K562 (cell line): Measurements from ENCODE around the gene HUS1. TPM values are rescaled to one million over a fixed set of nuclear protein-coding genes. Genes with fewer than 3 reads are reported as not detected.
A peak's percentile ranks its signal among the peaks of the same experiment; 100 is the strongest.

Source experiments
- CBX3 ChIP-seq, 2 experiments: IDR thresholded peaks; 1 replicate in 1 of 2; 2 replicates in 1 of 2; pipeline ENCODE4 v1.6.1; 2012; ENCODE audit warnings: inconsistent platforms in 2 of 2, low read length in 2 of 2, borderline replicate concordance in 1 of 2, control low read depth in 1 of 2
- DIDO1 ChIP-seq: fragments of 450-650 bp; IDR thresholded peaks from 2 replicates; pipeline ENCODE4 v1.6.1; 2016; ENCODE audit warnings: low read depth, missing biosample characterization, missing genetic modification characterization
- GATAD2A ChIP-seq: fragments of 450-650 bp; IDR thresholded peaks from 2 replicates; pipeline ENCODE4 v1.6.1; 2017
- KAT2B ChIP-seq: IDR thresholded peaks from one replicate; pipeline ENCODE4 v1.6.1; 2012; ENCODE audit warnings: low read depth, mild to moderate bottlenecking, control low read depth, inconsistent platforms, low read length, moderate library complexity
- MGA ChIP-seq: fragments of 450-650 bp; IDR thresholded peaks from 2 replicates; pipeline ENCODE4 v1.6.1; 2016; ENCODE audit warnings: mild to moderate bottlenecking, moderate library complexity
- NR2C2 ChIP-seq, 2 experiments: fragments of 200-800 bp in 1 of 2; sonication (Bioruptor generic) in 1 of 2; sonication (generic) in 1 of 2; formaldehyde crosslinking in 1 of 2; IDR thresholded peaks; 2 replicates each; pipeline versions ENCODE4 v1.6.1 to v1.8.0; 2016 to 2022; ENCODE audit warnings: mild to moderate bottlenecking in 1 of 2, missing compliant biosample characterization in 1 of 2, missing genetic modification characterization in 1 of 2, missing genetic modification reagents in 1 of 2
- TARDBP ChIP-seq: fragments of 450-650 bp; IDR thresholded peaks from 2 replicates; pipeline ENCODE4 v1.6.1; 2016
- TBP ChIP-seq: optimal IDR thresholded peaks from 2 replicates; pipeline ENCODE3; 2011; ENCODE audit warnings: low read depth, low read length, improper control_type of control experiment
- ZBTB7A ChIP-seq: IDR thresholded peaks from 2 replicates; pipeline ENCODE4 v1.6.1; 2011; ENCODE audit warnings: low read depth, mild to moderate bottlenecking, low read length, moderate library complexity, borderline replicate concordance; ENCODE audit not compliant: control insufficient read depth
- polyA plus RNA-seq, 8 experiments: library from polyadenylated mRNA; depleted of rRNA in 4 of 8; stranded (reverse) in 5 of 8; unstranded in 3 of 8; fragments of >200 nt; fragmentation: Nextera tagmentation in 2 of 8; fragmentation: Illumina TruSeq in 1 of 8; extraction: Ambion mirVana in 2 of 8; extraction: Trizol in 1 of 8; gene quantifications; 2 replicates each; pipeline versions ENCODE4 v1.2.1 to v1.2.3, GENCODE V29; 2011 to 2014; ENCODE audit warnings: inconsistent platforms in 1 of 8, missing spikeins in 1 of 8
- total RNA-seq, 7 experiments: library from RNA; depleted of rRNA in 6 of 7; stranded (reverse); fragments of >200 nt in 6 of 7; fragmentation: Illumina TruSeq in 2 of 7; extraction: Trizol in 2 of 7; gene quantifications; 2 replicates each; pipeline versions ENCODE4 v1.2.1 to v1.2.3, GENCODE V29; 2011 to 2021; ENCODE audit warnings: low replicate concordance in 1 of 7
- TF ChIP-seq, protein P1 (sequence below): fragments of 450-650 bp; IDR thresholded peaks from 2 replicates; pipeline ENCODE4 v1.6.1; 2016; ENCODE audit warnings: mild to moderate bottlenecking
- TF ChIP-seq, protein P2 (sequence below): fragments of 450-650 bp; formaldehyde crosslinking; IDR thresholded peaks from 2 replicates; pipeline ENCODE4 v1.4.0; 2022; ENCODE audit warnings: mild to moderate bottlenecking, moderate library complexity

Gene HUS1
- total and polyA plus RNA-seq, 9 of the 15 experiments (the other 6 are each of a cell fraction or from before 2014, with no cell fraction given), result 11.5 to 27.0 (median 16.5) TPM

DNA sequence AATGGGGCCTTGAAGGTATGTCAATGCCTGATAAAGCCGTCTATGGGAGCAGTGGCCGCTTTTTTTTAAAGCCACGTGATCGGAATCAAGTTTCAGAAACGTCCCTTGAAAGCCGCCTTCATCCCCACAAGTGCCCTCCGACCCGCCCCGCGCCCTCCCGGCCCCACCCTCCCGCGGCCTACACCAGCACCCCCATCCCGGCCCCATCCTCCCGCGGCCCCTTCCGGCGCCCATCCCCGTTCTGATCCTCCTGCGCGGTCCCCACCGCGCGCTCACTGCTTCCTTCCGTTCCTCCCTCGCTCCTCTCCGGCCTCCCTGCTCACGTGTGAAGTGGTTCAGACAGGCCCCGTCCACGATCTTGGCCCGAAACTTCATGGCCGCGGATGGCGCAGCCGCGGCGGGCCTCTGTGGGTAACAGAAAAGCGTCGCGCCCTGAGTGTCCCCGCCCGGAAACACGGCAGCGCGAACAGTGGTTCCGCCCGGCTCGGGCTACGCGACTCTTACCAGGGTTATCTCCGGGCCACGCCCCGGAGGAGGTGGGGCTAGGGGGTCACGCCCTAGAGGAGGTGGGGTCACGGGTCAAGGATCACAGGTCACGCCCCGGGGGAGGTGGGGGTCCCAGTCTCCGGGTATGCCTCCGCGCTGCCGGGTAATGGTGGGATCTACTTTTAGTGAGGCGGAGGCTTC lies at the start of gene HUS1 (continued):
- TF ChIP-seq NR2C2 (CRISPR knock-in tag; IDR thresholded peaks at IDR 0.05) (peak; percentile 96), NR2C2 (tag; IDR thresholded peaks at IDR 0.05) (peak; percentile 100), ZBTB7A (peak; percentile 98), MGA (peak; percentile 42; the same call in 1 of the 2 replicates), TBP (peak; percentile 95), TARDBP (peak; percentile 75; the same call in 1 of the 2 replicates), DIDO1 (tag) (peak; percentile 96), CBX3 (IDR thresholded peaks at IDR 0.05; ENCODE audit: borderline replicate concordance in 1 of 2, low read length in 2 of 2) (peak in 1 of 2 experiments; percentile 86; a peak in 2 of 3 replicates), GATAD2A (peak; percentile 68; the same call in 1 of the 2 replicates), KAT2B (no peak)
- TF ChIP-seq, protein P1, sequence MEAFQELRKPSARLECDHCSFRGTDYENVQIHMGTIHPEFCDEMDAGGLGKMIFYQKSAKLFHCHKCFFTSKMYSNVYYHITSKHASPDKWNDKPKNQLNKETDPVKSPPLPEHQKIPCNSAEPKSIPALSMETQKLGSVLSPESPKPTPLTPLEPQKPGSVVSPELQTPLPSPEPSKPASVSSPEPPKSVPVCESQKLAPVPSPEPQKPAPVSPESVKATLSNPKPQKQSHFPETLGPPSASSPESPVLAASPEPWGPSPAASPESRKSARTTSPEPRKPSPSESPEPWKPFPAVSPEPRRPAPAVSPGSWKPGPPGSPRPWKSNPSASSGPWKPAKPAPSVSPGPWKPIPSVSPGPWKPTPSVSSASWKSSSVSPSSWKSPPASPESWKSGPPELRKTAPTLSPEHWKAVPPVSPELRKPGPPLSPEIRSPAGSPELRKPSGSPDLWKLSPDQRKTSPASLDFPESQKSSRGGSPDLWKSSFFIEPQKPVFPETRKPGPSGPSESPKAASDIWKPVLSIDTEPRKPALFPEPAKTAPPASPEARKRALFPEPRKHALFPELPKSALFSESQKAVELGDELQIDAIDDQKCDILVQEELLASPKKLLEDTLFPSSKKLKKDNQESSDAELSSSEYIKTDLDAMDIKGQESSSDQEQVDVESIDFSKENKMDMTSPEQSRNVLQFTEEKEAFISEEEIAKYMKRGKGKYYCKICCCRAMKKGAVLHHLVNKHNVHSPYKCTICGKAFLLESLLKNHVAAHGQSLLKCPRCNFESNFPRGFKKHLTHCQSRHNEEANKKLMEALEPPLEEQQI, result peak; percentile 92
- TF ChIP-seq, protein P2, sequence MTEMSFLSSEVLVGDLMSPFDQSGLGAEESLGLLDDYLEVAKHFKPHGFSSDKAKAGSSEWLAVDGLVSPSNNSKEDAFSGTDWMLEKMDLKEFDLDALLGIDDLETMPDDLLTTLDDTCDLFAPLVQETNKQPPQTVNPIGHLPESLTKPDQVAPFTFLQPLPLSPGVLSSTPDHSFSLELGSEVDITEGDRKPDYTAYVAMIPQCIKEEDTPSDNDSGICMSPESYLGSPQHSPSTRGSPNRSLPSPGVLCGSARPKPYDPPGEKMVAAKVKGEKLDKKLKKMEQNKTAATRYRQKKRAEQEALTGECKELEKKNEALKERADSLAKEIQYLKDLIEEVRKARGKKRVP (CRISPR knock-in tag), result peak; percentile 43
